IPS-18c (cell line): ENCODE results near the gene PDCD6IP.

Experiments used
- H3K4me3 ChIP-seq: 2 replicates; pipeline ENCODE4 v1.7.0; 2013; ENCODE audit warnings: low read depth, mild to moderate bottlenecking, low read length, moderate library complexity; ENCODE audit not compliant: insufficient read depth
- H3K9me3 ChIP-seq: one replicate; pipeline ENCODE4 v1.6.1; 2013; ENCODE audit warnings: mild to moderate bottlenecking, low read length, moderate library complexity; ENCODE audit not compliant: control insufficient read depth, insufficient read depth

Gene PDCD6IP

GRCh38 chr3:33790091-33790490 lies 8.3 kb upstream of the PDCD6IP start:
- Histone ChIP-seq H3K4me3 (no peak overlapping the region), H3K9me3 (no peaks in the 10 kb centered on the region)

- Histone ChIP-seq H3K4me3 (no peak overlapping the region), H3K9me3 (no peaks in the 10 kb centered on the region)
Measured at GRCh38 chr3:33791477-33792166, 6.8 kb upstream of the PDCD6IP start.

DNA sequence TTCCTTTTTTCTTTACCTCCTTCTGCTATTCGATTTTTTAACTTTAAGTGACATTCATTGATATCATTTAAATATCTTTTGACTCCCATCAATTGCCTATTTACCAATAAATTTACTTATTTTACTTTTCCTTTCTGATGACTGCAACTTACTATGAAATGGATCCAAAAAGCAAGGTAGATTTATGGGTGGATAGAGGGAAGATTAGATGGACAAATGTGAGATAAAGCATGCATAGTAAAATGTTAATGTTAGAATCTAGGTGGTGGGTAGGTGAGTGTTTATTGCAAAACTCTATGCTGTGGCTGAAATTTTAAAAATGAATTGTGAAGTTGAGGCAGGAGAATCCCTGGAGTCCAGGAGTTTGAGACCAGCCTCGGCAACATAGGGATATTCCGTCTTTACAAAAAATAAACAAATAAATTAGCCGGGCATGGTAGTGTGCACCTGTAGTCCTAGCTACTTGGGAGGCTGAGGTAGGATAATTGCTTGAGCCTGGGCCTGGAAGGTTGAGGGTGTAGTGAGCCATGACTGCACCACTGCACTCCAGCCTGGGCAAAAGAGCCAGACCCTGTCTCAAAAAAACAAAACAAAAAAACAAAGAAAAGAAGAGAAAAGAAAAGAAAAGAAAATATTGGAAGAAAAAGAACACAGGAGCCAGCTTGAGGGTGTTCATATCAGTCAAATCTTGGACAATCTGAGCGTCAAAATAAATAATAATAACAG lies 6.1 kb upstream of the PDCD6IP start:
- H3K9me3 ChIP-seq: no peaks in the 10 kb centered on the region
- no peak overlapping the region for H3K4me3 ChIP-seq

GRCh38 chr3:33795131-33795530 lies 3.3 kb upstream of the PDCD6IP start:
- Histone ChIP-seq H3K9me3 (no peaks in the 10 kb centered on the region), H3K4me3 (no peak overlapping the region)

DNA sequence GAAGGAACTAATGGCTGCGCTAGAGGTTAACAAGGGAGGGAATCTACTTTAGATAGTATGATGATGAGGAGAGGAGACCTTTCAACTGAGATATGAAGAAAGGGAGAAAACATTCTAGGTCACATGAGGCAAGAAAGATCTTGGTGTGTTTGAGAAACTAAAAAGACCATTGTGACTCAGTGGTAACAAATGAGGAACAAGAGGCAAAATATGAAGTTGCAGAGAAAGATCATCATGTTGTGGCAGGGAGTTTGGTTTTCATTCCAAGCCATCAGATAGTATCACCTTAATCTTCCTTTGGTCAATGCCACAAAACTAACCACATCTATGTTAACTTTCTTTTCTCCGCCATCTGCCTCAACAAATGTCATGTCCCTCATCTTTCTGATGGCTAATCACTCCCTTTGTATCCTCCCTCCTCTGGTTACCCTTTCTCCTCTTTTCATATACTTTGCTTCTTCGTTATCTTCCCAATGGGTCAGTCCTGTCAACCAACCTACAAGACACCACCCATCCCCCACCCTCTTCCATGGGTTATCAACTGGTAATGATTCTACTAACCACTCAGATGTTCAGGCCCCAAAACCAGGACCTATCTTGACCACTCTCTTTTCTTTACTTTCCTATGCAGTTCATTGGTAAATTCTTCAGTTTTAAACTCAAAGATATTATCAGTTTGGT lies 2.4 kb upstream of the PDCD6IP start:
- no peaks in the 10 kb centered on the region for H3K9me3 ChIP-seq
- H3K4me3 ChIP-seq: no peak overlapping the region

DNA sequence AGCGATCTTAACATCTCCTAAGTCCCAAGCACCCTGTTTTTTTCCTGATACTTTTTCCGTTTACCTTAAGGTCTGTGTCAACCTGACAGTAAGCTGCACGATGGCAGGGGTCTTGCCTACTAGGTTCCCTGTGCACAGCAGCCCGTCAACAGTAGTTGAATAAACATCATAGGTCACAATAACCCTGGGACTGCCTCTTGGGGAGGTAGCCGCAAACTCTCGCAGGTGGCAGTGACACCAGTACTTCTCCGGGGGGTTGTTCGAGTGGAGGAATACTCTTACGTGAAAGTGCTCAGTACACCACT lies 365 bp upstream of the PDCD6IP start:
- no peaks in the 10 kb centered on the region for H3K9me3 ChIP-seq
- peak overlapping the region; percentile 100 for H3K4me3 ChIP-seq

- Histone ChIP-seq H3K9me3 (no peaks in the 10 kb centered on the region), H3K4me3 (peak overlapping the region; percentile 100)
Measured at GRCh38 chr3:33799202-33799551, 747 bp downstream of the PDCD6IP start.

DNA sequence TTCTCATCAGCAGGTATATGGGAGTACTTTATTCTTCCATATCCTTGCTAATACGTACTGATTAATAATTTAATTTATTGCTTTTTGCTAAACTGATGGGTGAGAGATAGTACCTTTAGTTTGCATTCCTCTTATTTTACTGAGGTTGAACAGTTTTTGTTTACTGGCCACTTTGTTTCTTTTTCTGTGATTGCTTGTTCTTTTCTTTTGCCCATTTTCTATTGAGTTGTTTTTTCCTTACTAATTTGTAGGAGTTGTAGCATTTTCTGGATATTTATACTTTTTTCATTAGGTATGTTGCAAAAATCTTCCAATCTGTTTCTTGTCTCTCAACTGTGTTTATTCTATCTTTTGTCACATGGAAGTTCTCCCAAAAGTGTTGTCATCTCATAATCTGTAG lies 4.8 kb downstream of the PDCD6IP start:
- Histone ChIP-seq H3K9me3 (no peaks in the 10 kb centered on the region), H3K4me3 (no peak overlapping the region)

GRCh38 chr3:33803894-33804526 lies 5.6 kb downstream of the PDCD6IP start:
- Histone ChIP-seq H3K9me3 (no peaks in the 10 kb centered on the region), H3K4me3 (no peak overlapping the region)

DNA sequence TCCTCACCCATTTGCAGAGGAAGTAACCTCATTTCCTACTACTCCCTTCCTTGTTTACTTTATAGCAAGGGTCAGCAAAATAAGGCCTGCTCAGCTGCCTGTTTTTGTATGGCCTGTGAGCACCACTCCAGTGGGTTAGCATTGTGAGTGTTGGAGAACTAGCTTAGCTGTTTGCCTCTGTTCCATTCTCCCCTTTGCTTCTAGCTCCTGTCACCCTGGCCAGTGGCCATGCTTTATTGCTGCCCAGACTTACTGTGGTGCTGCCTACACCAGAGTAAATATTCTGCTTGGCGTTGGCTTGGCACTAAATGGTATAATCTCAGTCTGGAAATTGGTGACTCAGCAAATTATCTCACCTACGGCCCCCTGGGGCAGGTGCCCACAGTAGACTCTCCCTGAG lies 8.8 kb downstream of the PDCD6IP start:
- Histone ChIP-seq H3K4me3 (no peak overlapping the region), H3K9me3 (no peaks in the 10 kb centered on the region)

DNA sequence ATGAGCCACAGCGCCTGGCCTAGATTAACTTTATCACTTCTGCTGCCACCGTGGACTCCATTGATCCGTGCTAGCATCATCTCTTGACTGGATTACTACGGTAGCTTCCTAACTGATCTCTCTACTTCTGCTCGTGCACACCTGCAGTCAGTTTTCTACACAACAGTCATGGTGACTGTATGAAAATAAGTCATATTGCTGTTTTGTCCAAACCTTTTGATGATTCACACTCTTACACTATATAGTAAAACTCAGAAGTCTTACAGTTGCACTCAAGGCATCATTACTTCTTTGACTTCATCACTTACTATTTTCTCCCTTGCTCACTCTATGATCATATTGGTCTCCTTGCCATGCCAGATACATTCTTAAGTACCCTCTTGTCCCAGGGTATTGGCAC lies 10.1 kb downstream of the PDCD6IP start:
- Histone ChIP-seq H3K9me3 (no peaks in the 10 kb centered on the region), H3K4me3 (no peak overlapping the region)

GRCh38 chr3:33810545-33810944 lies 12.1 kb downstream of the PDCD6IP start:
- no peaks in the 10 kb centered on the region for H3K9me3 ChIP-seq
- H3K4me3 ChIP-seq: no peak overlapping the region

DNA sequence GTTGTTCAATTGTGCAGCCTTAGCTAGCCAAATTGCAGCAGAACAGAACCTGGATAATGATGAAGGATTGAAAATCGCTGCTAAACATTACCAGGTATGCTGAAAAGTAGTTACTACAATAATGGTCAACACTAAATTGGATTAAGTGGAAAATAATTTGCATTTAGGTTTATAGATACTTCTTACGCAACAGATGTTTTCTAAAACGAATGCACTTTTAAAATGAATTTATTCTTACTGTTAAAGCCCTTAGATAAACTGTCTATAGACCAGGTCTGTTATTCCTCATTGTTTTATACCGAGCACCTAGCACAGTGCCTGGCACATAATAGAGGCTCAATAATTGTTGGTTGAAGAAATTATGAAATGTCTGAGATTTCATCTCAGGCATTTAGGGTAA lies 23.6 kb downstream of the PDCD6IP start:
- no peak overlapping the region for H3K4me3 ChIP-seq
- no peaks in the 10 kb centered on the region for H3K9me3 ChIP-seq

DNA sequence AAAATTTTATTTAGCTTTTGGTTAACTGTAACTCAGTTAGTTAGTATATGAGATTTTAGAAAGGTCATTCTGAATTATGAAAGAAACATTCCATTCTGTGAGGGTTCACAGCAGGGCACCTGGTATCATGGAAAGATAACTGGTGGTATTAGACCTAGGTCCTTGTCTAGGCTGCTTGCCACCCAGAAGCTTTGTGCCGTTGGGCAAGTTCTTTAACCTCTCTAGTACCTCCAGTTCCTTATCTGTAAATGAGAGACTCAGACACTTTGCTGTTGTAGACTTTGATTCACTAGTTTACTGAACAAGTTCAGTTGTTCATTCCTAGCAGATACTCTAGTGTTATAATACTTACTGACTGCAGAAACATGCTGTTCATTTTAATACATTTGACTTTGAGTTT lies 25.4 kb downstream of the PDCD6IP start:
- Histone ChIP-seq H3K4me3 (no peak overlapping the region), H3K9me3 (no peaks in the 10 kb centered on the region)

DNA sequence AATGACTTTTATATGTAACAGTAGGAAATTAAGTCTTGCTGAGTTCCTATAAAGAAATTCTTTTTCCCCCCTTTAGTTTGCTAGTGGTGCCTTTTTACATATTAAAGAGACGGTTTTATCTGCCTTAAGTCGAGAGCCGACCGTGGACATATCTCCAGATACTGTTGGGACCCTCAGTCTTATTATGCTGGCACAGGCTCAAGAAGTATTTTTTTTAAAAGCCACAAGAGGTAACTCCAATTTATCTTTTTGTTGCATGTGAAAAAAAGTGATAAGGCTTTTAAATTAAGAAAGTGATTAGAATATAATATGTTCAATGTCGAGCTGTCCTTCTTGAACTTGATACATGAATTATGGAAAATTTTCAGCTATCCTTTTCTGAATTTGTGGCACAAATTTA lies 26.7 kb downstream of the PDCD6IP start:
- no peak overlapping the region for H3K4me3 ChIP-seq
- H3K9me3 ChIP-seq: no peaks in the 10 kb centered on the region

DNA sequence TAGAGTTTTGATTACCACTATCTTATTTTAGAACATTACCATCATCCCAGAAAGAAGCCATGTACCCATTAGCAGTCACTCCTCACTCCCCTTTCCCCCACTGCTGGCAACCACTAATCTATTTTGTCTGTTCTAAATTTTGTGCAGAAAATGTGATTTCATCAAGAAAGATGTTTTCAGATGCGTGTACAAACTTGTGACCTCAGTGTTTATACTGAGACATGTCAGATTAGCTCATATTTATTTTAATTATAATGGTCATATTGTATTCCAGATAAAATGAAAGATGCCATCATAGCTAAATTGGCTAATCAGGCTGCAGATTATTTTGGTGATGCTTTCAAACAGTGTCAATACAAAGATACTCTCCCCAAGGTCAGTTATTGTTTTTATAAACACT lies 27.8 kb downstream of the PDCD6IP start:
- Histone ChIP-seq H3K4me3 (no peak overlapping the region), H3K9me3 (no peaks in the 10 kb centered on the region)

DNA sequence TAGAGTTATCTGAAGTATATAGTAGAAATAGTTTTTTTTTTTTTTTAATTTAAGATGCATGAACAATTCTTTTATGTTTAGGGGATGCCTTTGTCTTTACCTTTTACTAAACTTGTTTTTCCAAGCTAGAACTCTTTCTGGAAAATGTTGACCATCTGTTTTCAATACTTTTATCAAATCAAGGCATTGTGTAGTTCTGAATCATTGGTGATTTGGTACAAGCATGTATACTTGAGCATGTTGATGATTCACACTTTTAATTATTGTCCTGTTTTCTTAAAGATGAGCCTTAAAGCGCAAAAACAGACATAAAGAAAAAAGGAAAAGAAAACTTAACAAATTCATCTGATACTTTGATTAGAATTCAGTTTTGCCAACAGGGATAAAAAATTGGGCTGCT lies 28.3 kb downstream of the PDCD6IP start:
- H3K9me3 ChIP-seq: no peaks in the 10 kb centered on the region
- H3K4me3 ChIP-seq: no peak overlapping the region

GRCh38 chr3:33829720-33830119 lies 31.3 kb downstream of the PDCD6IP start:
- Histone ChIP-seq H3K4me3 (no peak overlapping the region), H3K9me3 (no peaks in the 10 kb centered on the region)
